Neural cell (in vitro differentiated cells): ENCODE results near the gene RGS4. TPM values are rescaled to one million over a fixed set of nuclear protein-coding genes. Genes with fewer than 3 reads are reported as not detected.

ENCODE experiments used
- H2AFZ ChIP-seq: fragments of 200-600, 300-800 bp; sonication (generic), shearing (Covaris generic); 2 replicates; pipeline ENCODE4 v1.6.0; 2014; ENCODE audit warnings: low read depth, mild to moderate bottlenecking, antibody characterized with exemption, low read length, moderate library complexity
- H3F3A ChIP-seq: fragments of 200-600 bp; shearing (Covaris generic); 2 replicates; pipeline ENCODE4 v1.6.1; 2016; ENCODE audit warnings: mild to moderate bottlenecking, moderate library complexity, mixed read lengths, antibody characterized with exemption, low read length; ENCODE audit not compliant: insufficient read depth, poor library complexity, severe bottlenecking
- H3K27ac ChIP-seq: fragments of 200-600, 300-800 bp; sonication (generic), shearing (Covaris generic); 2 replicates; pipeline ENCODE4 v1.5.1; 2014; ENCODE audit warnings: mild to moderate bottlenecking, low read length, moderate library complexity
- H3K27me3 ChIP-seq: fragments of 300-800, 200-600 bp; sonication (generic), shearing (Covaris generic); 2 replicates; pipeline ENCODE4 v1.6.0; 2014; ENCODE audit warnings: mild to moderate bottlenecking, low read depth, low read length, moderate library complexity; ENCODE audit not compliant: insufficient read depth
- H3K36me3 ChIP-seq: fragments of 300-800, 200-600 bp; sonication (generic), shearing (Covaris generic); 2 replicates; pipeline ENCODE4 v1.5.1; 2014; ENCODE audit warnings: mild to moderate bottlenecking, antibody characterized with exemption, low read length, moderate library complexity; ENCODE audit not compliant: insufficient read depth
- H3K4me2 ChIP-seq: fragments of 300-800, 200-600 bp; sonication (generic), shearing (Covaris generic); 2 replicates; pipeline ENCODE4 v1.6.0; 2014; ENCODE audit warnings: mild to moderate bottlenecking, low read length
- H3K4me3 ChIP-seq: fragments of 300-800, 200-600 bp; sonication (generic), shearing (Covaris generic); 2 replicates; pipeline ENCODE4 v1.5.1; 2014; ENCODE audit warnings: mild to moderate bottlenecking, low read length, moderate library complexity
- H3K79me2 ChIP-seq: fragments of 200-600 bp; shearing (Covaris generic); replicated peaks from 2 replicates; pipeline ENCODE4 v1.6.0; 2014; ENCODE audit warnings: mild to moderate bottlenecking, low read length, moderate library complexity; ENCODE audit not compliant: insufficient read depth
- H3K9ac ChIP-seq: fragments of 300-800, 200-600 bp; sonication (generic), shearing (Covaris generic); 2 replicates; pipeline ENCODE4 v1.6.1; 2016; ENCODE audit warnings: mild to moderate bottlenecking, low read length, mixed read lengths
- H3K9me2 ChIP-seq: fragments of 200-600 bp; shearing (Covaris generic); 2 replicates; pipeline ENCODE4 v1.6.1; 2016; ENCODE audit warnings: mild to moderate bottlenecking, low read length, mixed read lengths; ENCODE audit not compliant: insufficient read depth
- H3K9me3 ChIP-seq: fragments of 200-600, 300-800 bp; sonication (generic), shearing (Covaris generic); 2 replicates; pipeline ENCODE4 v1.6.1; 2016; ENCODE audit warnings: mild to moderate bottlenecking, mixed run types, low read length, moderate library complexity, mixed read lengths
- H4K20me1 ChIP-seq: fragments of 200-600 bp; shearing (Covaris generic); 2 replicates; pipeline ENCODE4 v1.6.1; 2016; ENCODE audit warnings: mild to moderate bottlenecking, mixed run types; ENCODE audit not compliant: insufficient read depth
- CTCF ChIP-seq: fragments of 450-650 bp; IDR thresholded peaks from 2 replicates; pipeline ENCODE4 v1.5.1; 2014; ENCODE audit warnings: antibody characterized with exemption, mild to moderate bottlenecking, moderate library complexity; ENCODE audit not compliant: poor library complexity, severe bottlenecking
- EP300 ChIP-seq: fragments of 450-650 bp; conservative IDR thresholded peaks from 2 replicates; pipeline ENCODE4 v1.6.1; 2014; ENCODE audit warnings: antibody characterized with exemption, mild to moderate bottlenecking, moderate library complexity; ENCODE audit not compliant: poor library complexity, severe bottlenecking
- EZH2 ChIP-seq: fragments of 200-600, 300-800 bp; shearing (Covaris generic), sonication (generic); IDR thresholded peaks from 2 replicates; pipeline ENCODE4 v1.6.1; 2014; ENCODE audit warnings: antibody characterized with exemption, low read length, borderline replicate concordance, mild to moderate bottlenecking; ENCODE audit not compliant: insufficient read depth, poor library complexity, severe bottlenecking
- MXI1 ChIP-seq: fragments of 450-650 bp; conservative IDR thresholded peaks from 2 replicates; pipeline ENCODE4 v1.6.1; 2014; ENCODE audit warnings: antibody characterized with exemption, mild to moderate bottlenecking; ENCODE audit not compliant: poor library complexity, severe bottlenecking
- POLR2AphosphoS5 ChIP-seq: IDR thresholded peaks from 2 replicates; pipeline ENCODE4 v1.6.1; 2012
- RAD21 ChIP-seq: fragments of 450-650 bp; conservative IDR thresholded peaks from 2 replicates; pipeline ENCODE4 v1.6.1; 2014; ENCODE audit warnings: antibody characterized with exemption, mild to moderate bottlenecking, moderate library complexity
- SMC3 ChIP-seq: fragments of 450-650 bp; conservative IDR thresholded peaks from 2 replicates; pipeline ENCODE4 v1.6.1; 2014; ENCODE audit warnings: antibody characterized with exemption, mild to moderate bottlenecking, moderate library complexity; ENCODE audit not compliant: poor library complexity
- TAF1 ChIP-seq: IDR thresholded peaks from 2 replicates; pipeline ENCODE4 v1.6.1; 2012; ENCODE audit warnings: low read depth
- polyA plus RNA-seq: library from polyadenylated mRNA; depleted of rRNA; stranded (reverse); fragments of >200 nt; gene quantifications from 2 replicates; pipeline ENCODE4 v1.2.3, GENCODE V29; 2014
- TF ChIP-seq, protein P1 (sequence below): IDR thresholded peaks from 2 replicates; pipeline ENCODE4 v1.6.1; 2012; ENCODE audit warnings: borderline replicate concordance

Gene RGS4
- polyA plus RNA-seq, 1 donor from 2014 or later: 1.6 TPM

- Histone ChIP-seq H3K4me2 (no peak overlapping the region), H3K4me3 (no peak overlapping the region), H3K79me2 (no peaks in the 10 kb centered on the region), H2AFZ (no peak overlapping the region), H3K9me2 (no peaks in the 10 kb centered on the region), H3K9me3 (no peaks in the 10 kb centered on the region), H3K27ac (no peak overlapping the region), H3F3A (no peaks in the 10 kb centered on the region), H4K20me1 (no peaks in the 10 kb centered on the region), H3K27me3 (no peaks in the 10 kb centered on the region), H3K9ac (no peak overlapping the region), H3K36me3 (no peaks in the 10 kb centered on the region)
- no peak for TF ChIP-seq SMC3
- TF ChIP-seq CTCF: no peak
- no peak for TF ChIP-seq EZH2
- TF ChIP-seq MXI1: no peak
- TF ChIP-seq POLR2AphosphoS5: no peak
- TF ChIP-seq TAF1: no peak
- TF ChIP-seq RAD21: no peak
- TF ChIP-seq, protein P1, sequence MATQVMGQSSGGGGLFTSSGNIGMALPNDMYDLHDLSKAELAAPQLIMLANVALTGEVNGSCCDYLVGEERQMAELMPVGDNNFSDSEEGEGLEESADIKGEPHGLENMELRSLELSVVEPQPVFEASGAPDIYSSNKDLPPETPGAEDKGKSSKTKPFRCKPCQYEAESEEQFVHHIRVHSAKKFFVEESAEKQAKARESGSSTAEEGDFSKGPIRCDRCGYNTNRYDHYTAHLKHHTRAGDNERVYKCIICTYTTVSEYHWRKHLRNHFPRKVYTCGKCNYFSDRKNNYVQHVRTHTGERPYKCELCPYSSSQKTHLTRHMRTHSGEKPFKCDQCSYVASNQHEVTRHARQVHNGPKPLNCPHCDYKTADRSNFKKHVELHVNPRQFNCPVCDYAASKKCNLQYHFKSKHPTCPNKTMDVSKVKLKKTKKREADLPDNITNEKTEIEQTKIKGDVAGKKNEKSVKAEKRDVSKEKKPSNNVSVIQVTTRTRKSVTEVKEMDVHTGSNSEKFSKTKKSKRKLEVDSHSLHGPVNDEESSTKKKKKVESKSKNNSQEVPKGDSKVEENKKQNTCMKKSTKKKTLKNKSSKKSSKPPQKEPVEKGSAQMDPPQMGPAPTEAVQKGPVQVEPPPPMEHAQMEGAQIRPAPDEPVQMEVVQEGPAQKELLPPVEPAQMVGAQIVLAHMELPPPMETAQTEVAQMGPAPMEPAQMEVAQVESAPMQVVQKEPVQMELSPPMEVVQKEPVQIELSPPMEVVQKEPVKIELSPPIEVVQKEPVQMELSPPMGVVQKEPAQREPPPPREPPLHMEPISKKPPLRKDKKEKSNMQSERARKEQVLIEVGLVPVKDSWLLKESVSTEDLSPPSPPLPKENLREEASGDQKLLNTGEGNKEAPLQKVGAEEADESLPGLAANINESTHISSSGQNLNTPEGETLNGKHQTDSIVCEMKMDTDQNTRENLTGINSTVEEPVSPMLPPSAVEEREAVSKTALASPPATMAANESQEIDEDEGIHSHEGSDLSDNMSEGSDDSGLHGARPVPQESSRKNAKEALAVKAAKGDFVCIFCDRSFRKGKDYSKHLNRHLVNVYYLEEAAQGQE: no peak
- TF ChIP-seq EP300: no peak
These were observed 15.0 kb upstream of the RGS4 start for GRCh38 chr1:163054181-163054591.

DNA sequence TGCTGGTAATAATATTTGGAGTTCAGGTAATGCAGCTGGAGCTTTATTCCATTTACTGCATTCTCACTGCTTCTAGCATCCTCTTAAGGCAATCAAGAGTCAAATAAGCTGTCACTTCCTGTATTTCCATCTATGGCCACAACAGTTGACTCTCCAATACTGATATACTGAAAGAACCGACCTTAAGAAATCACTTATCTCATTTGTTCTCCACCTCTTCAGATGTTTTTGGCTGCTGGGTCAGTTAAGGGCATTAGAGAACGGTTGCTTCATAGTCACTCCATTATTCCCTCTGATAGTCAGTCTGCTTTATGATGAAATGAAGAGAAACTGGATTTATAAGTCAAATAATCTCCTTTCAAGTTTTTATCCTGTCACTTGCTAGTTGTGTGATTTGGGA lies 14.2 kb upstream of the RGS4 start:
- no peaks in the 10 kb centered on the region for H3K36me3 ChIP-seq
- no peaks in the 10 kb centered on the region for H3F3A ChIP-seq
- H3K9me3 ChIP-seq: no peaks in the 10 kb centered on the region
- H3K27me3 ChIP-seq: no peaks in the 10 kb centered on the region
- no peaks in the 10 kb centered on the region for H4K20me1 ChIP-seq
- no peak overlapping the region for H3K9ac ChIP-seq
- H3K79me2 ChIP-seq: no peaks in the 10 kb centered on the region
- H3K9me2 ChIP-seq: no peaks in the 10 kb centered on the region
- H3K4me2 ChIP-seq: no peak overlapping the region
- TF ChIP-seq, protein P1: no peak
- TF ChIP-seq SMC3 (no peak), EP300 (no peak), POLR2AphosphoS5 (peak; percentile 16), TAF1 (no peak), MXI1 (no peak), EZH2 (no peak)
- no peak overlapping the region for H3K4me3 ChIP-seq
- H2AFZ ChIP-seq: no peak overlapping the region
- peak overlapping the region; percentile 22 for H3K27ac ChIP-seq
